ENCODE results near the gene MTMR1. TPM values are rescaled to one million over a fixed set of nuclear protein-coding genes. Genes with fewer than 3 reads are reported as not detected.

The MTMR1 gene
- total RNA-seq (10 to 100 TPM; 33.6 to 34.4 TPM), total RNA-seq (59.6 to 174 (median 78.5) reads per million in 172 experiments)
- 37.2 TPM for polyA plus RNA-seq (2013, experiment 1 of 2)
- polyA plus RNA-seq (2013, experiment 2 of 2): 42.8 TPM

DNA sequence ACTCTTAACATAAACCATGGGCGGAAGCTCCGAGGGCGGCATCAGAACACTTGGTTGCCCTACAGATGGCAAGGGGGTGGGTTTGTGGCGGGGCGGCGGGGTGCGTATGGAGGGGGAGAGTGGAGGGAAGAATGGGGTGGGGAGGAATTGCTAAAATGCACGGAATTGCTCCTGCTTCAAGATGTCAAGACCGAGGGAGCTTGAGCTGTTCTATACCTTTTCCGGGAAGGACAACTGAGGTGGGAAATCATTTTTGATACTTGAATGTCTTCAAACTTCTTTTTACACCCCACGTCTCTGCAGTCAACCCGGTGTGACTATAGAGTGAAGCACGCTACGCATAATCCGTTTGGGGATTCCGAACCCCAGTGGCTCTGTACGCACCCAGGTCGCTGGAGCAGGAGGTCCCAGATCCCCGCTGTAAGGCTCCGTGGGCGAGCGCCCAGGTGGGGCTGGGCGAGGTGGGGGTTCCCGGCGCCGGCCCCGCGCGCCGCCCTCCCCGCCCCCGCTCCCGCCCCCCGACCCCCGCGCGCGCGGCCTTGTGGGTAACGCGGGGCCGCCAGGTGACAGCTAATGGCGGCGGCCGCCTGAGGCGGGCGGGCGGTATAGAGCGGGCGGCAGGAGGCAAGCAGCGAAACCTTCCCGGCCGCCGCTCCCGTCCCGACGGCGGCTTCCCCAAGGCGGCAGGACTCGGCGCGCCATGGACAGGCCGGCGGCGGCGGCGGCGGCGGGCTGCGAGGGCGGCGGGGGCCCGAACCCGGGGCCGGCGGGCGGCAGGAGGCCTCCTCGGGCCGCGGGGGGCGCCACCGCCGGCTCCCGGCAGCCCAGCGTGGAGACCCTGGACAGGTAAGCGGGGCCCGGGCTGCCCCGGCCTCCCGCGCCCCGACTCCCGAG is at the start of gene MTMR1:
TSS of gene MTMR1 (plus strand) at position 566 of the 894 bp plus-strand sequence. CDS start at position 701, 135 bp downstream.
- ChIA-PET CTCF (interaction anchor here (1.4 to 2.2 kb wide), 4 partner anchors 9 to 23 kb away, joined by 6 to 11 read pairs (median 7); no protein-coding TSS in a partner anchor), POLR2A (interaction anchor here (0.8 to 4.0 kb wide), 14 partner anchors 10 to 1153 kb away, joined by 3 to 40 read pairs (median 6); partner anchors contain the start of genes EOLA1, EOLA2 and MTM1)
- TF ChIP-seq, protein P1, sequence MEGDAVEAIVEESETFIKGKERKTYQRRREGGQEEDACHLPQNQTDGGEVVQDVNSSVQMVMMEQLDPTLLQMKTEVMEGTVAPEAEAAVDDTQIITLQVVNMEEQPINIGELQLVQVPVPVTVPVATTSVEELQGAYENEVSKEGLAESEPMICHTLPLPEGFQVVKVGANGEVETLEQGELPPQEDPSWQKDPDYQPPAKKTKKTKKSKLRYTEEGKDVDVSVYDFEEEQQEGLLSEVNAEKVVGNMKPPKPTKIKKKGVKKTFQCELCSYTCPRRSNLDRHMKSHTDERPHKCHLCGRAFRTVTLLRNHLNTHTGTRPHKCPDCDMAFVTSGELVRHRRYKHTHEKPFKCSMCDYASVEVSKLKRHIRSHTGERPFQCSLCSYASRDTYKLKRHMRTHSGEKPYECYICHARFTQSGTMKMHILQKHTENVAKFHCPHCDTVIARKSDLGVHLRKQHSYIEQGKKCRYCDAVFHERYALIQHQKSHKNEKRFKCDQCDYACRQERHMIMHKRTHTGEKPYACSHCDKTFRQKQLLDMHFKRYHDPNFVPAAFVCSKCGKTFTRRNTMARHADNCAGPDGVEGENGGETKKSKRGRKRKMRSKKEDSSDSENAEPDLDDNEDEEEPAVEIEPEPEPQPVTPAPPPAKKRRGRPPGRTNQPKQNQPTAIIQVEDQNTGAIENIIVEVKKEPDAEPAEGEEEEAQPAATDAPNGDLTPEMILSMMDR (IDR thresholded peaks at IDR 0.05): no peak
- intact Hi-C loops (cut with DNase I, micrococcal nuclease): loop anchor here (5.0 to 10.0 kb wide), 3 partner anchors 118 to 1188 kb away; partner anchors contain the start of genes IDS (in 1 of the 2) and MTM1 (in 1 of the 2)
- Mint-ChIP-seq H3K4me3 (peak within 1 kb of the TSS; percentile 98), H3K9me3 (no peaks in the 10 kb centered on the region), H3K4me1 (ENCODE audit: low read depth) (peaks cover 70% of the 10 kb centered on the region), H3K27ac (peak within 1 kb of the TSS; percentile 99), H3K36me3 (ENCODE audit: low read depth) (peaks cover 14% of the 10 kb centered on the region), H3K27me3 (no peaks in the 10 kb centered on the region)
- H3K27ac ChIP-seq (ENCODE audit: low read depth in 1 of 2, low read length in 2 of 2): peak within 1 kb of the TSS; percentile 75 to 82
- peak within 1 kb of the TSS; percentile 70 for H3K4me3 ChIP-seq (ENCODE audit: low read length)
- no peaks in the 10 kb centered on the region for H3K27me3 ChIP-seq (ENCODE audit: control insufficient read depth in 1 of 2, insufficient read depth in 2 of 2, low read length in 2 of 2)
- peaks cover 74% of the 10 kb centered on the region for H3K4me1 ChIP-seq (ENCODE audit: insufficient read depth, low read length)
- peak; percentile 25 to 80 (median 52) for DNase-seq
- ATAC-seq (ENCODE audit: poor library complexity): peak; percentile 66
- no peaks in the 10 kb centered on the region for H3K36me3 ChIP-seq (ENCODE audit: insufficient read depth, low read length)
- no peaks in the 10 kb centered on the region for H3K9me3 ChIP-seq (ENCODE audit: control insufficient read depth in 1 of 2, insufficient read depth in 1 of 2, low read length in 2 of 2)

- TF ChIP-seq, protein P1 (IDR thresholded peaks at IDR 0.05): no peak
- Mint-ChIP-seq H3K27ac (no peak overlapping the region), H3K9me3 (no peaks in the 10 kb centered on the region), H3K36me3 (ENCODE audit: low read depth) (peaks cover 78% of the 10 kb centered on the region), H3K4me3 (no peak overlapping the region), H3K27me3 (no peaks in the 10 kb centered on the region), H3K4me1 (ENCODE audit: low read depth) (no peaks in the 10 kb centered on the region)
- ChIA-PET CTCF (no interaction called here), POLR2A (no interaction called here)
- no peaks in the 10 kb centered on the region for H3K9me3 ChIP-seq (ENCODE audit: control insufficient read depth in 1 of 2, insufficient read depth in 1 of 2, low read length in 2 of 2)
- H3K27ac ChIP-seq (ENCODE audit: low read depth in 1 of 2, low read length in 2 of 2): no peak overlapping the region
- intact Hi-C loops (cut with DNase I, micrococcal nuclease): no loop called here
- peaks cover 61% of the 10 kb centered on the region for H3K36me3 ChIP-seq (ENCODE audit: insufficient read depth, low read length)
- H3K4me3 ChIP-seq (ENCODE audit: low read length): no peak overlapping the region
- no peaks in the 10 kb centered on the region for H3K27me3 ChIP-seq (ENCODE audit: control insufficient read depth in 1 of 2, insufficient read depth in 2 of 2, low read length in 2 of 2)
- ATAC-seq (ENCODE audit: poor library complexity): no peak
- DNase-seq: no peak
- no peaks in the 10 kb centered on the region for H3K4me1 ChIP-seq (ENCODE audit: insufficient read depth, low read length)
Observed at GRCh38 chrX:150643958-150644357, 49.2 kb upstream of the MTMR1 start.

DNA sequence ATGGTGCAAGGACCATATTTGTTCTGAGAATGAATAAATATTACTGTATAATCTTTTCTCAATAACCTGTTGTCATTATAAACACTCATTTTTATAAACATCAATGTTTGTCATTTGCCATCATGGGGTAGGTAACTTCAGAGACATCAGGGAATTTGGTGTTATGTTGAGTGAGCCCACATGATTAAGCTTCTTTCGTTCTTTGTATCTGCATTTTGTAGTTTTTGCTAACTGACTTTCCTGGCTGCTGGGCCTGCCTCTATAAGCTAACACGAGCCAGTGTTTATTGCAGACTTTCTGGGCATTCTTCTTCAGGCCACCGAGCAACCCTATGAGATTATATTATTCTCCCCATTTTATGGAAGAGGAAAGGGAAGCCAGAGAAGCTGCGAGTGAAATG is 48.8 kb upstream of the MTMR1 start:
- peaks cover 78% of the 10 kb centered on the region for H3K36me3 Mint-ChIP-seq (ENCODE audit: low read depth)
- no peaks in the 10 kb centered on the region for H3K9me3 Mint-ChIP-seq
- POLR2A ChIA-PET: no interaction called here
- no peak for ATAC-seq (ENCODE audit: poor library complexity)
- Histone ChIP-seq H3K4me3 (ENCODE audit: low read length) (no peak overlapping the region), H3K9me3 (ENCODE audit: control insufficient read depth in 1 of 2, insufficient read depth in 1 of 2, low read length in 2 of 2) (no peaks in the 10 kb centered on the region), H3K27me3 (ENCODE audit: control insufficient read depth in 1 of 2, insufficient read depth in 2 of 2, low read length in 2 of 2) (no peaks in the 10 kb centered on the region), H3K27ac (ENCODE audit: low read depth in 1 of 2, low read length in 2 of 2) (no peak overlapping the region), H3K4me1 (ENCODE audit: insufficient read depth, low read length) (no peaks in the 10 kb centered on the region), H3K36me3 (ENCODE audit: insufficient read depth, low read length) (peaks cover 61% of the 10 kb centered on the region)
- H3K4me1 Mint-ChIP-seq (ENCODE audit: low read depth): no peaks in the 10 kb centered on the region
- intact Hi-C loops (cut with DNase I, micrococcal nuclease): no loop called here
- TF ChIP-seq, protein P1 (IDR thresholded peaks at IDR 0.05): no peak
- CTCF ChIA-PET: no interaction called here
- DNase-seq: no peak
- no peak overlapping the region for H3K27ac Mint-ChIP-seq
- no peaks in the 10 kb centered on the region for H3K27me3 Mint-ChIP-seq
- H3K4me3 Mint-ChIP-seq: no peak overlapping the region

Data from CD4-positive, alpha-beta T cell (primary cell).